GM19043 (cell line): ENCODE measurements around the gene TMEM117.

ENCODE experiments used
- ATAC-seq: cut with Tn5 transposase; IDR thresholded peaks from one replicate; pipeline ENCODE4 v1.9.1; 2021; ENCODE audit warnings: low read depth; ENCODE audit not compliant: unreplicated experiment

The TMEM117 gene

GRCh38 chr12:43882578-43883178 is 46.8 kb downstream of the TMEM117 start:
- peak; percentile 83 for ATAC-seq

- no peak for ATAC-seq
These were observed 47.4 kb downstream of the TMEM117 start for GRCh38 chr12:43883311-43883710.

- ATAC-seq, result no peak
These were observed 47.9 kb downstream of the TMEM117 start for GRCh38 chr12:43883748-43884147.

- no peak for ATAC-seq
These were observed 49.0 kb downstream of the TMEM117 start for GRCh38 chr12:43884683-43885410.

- ATAC-seq, result no peak
These were observed 51.5 kb downstream of the TMEM117 start for GRCh38 chr12:43887397-43887796.

GRCh38 chr12:43891856-43892574 is 56.1 kb downstream of the TMEM117 start:
- no peak for ATAC-seq

- no peak for ATAC-seq
These were observed 57.8 kb downstream of the TMEM117 start for GRCh38 chr12:43893670-43894069.

GRCh38 chr12:43895580-43896206 is 59.8 kb downstream of the TMEM117 start:
- ATAC-seq, result no peak

GRCh38 chr12:43896496-43896895 is 60.6 kb downstream of the TMEM117 start:
- ATAC-seq, result no peak

- no peak for ATAC-seq
These were observed 62.6 kb downstream of the TMEM117 start for GRCh38 chr12:43898474-43898873.

- ATAC-seq, result no peak
These were observed 63.7 kb downstream of the TMEM117 start for GRCh38 chr12:43899574-43899973.

- ATAC-seq, result no peak
These were observed 67.8 kb downstream of the TMEM117 start for GRCh38 chr12:43903686-43904085.

GRCh38 chr12:43912859-43913258 is 77.0 kb downstream of the TMEM117 start:
- ATAC-seq, result no peak

GRCh38 chr12:43914391-43914790 is 78.5 kb downstream of the TMEM117 start:
- ATAC-seq, result no peak

- ATAC-seq, result no peak
These were observed 79.1 kb downstream of the TMEM117 start for GRCh38 chr12:43914923-43915468.

GRCh38 chr12:43917896-43918295 is 82.0 kb downstream of the TMEM117 start:
- no peak for ATAC-seq

- ATAC-seq, result no peak
These were observed 85.9 kb downstream of the TMEM117 start for GRCh38 chr12:43921666-43922337.

GRCh38 chr12:43930032-43930431 is 94.2 kb downstream of the TMEM117 start:
- no peak for ATAC-seq

GRCh38 chr12:43931187-43931586 is 95.3 kb downstream of the TMEM117 start:
- no peak for ATAC-seq

- no peak for ATAC-seq
These were observed 99.7 kb downstream of the TMEM117 start for GRCh38 chr12:43935581-43935980.
